Measurements from ENCODE around the gene GIMAP1.

GIMAP1 gene

GRCh38 chr7:150745876-150746275, 29.5 kb downstream of the GIMAP1 start:
- no peak for DNase-seq (ENCODE audit: low read depth)
- no peak overlapping the region for H3K4me3 ChIP-seq (ENCODE audit: low read depth, low read length)
- no peak for TF ChIP-seq CTCF (IDR thresholded peaks at IDR 0.05; ENCODE audit: insufficient read depth, low read depth, low read length, missing control alignments)

GRCh38 chr7:150746921-150747320, 30.5 kb downstream of the GIMAP1 start:
- TF ChIP-seq CTCF (IDR thresholded peaks at IDR 0.05; ENCODE audit: insufficient read depth, low read depth, low read length, missing control alignments), result no peak
- no peak overlapping the region for H3K4me3 ChIP-seq (ENCODE audit: low read depth, low read length)
- DNase-seq (ENCODE audit: low read depth), result no peak

- no peak for TF ChIP-seq CTCF (IDR thresholded peaks at IDR 0.05; ENCODE audit: insufficient read depth, low read depth, low read length, missing control alignments)
- no peak overlapping the region for H3K4me3 ChIP-seq (ENCODE audit: low read depth, low read length)
Observed at GRCh38 chr7:150748376-150748775, 32.0 kb downstream of the GIMAP1 start.

GRCh38 chr7:150751702-150752101, 35.3 kb downstream of the GIMAP1 start:
- no peak for DNase-seq (ENCODE audit: low read depth)
- no peak for TF ChIP-seq CTCF (IDR thresholded peaks at IDR 0.05; ENCODE audit: insufficient read depth, low read depth, low read length, missing control alignments)
- no peak overlapping the region for H3K4me3 ChIP-seq (ENCODE audit: low read depth, low read length)

More at GRCh38 chr7:150748376-150748775, 32.0 kb downstream of the GIMAP1 start:
- no peak for DNase-seq (ENCODE audit: low read depth)

DNA sequence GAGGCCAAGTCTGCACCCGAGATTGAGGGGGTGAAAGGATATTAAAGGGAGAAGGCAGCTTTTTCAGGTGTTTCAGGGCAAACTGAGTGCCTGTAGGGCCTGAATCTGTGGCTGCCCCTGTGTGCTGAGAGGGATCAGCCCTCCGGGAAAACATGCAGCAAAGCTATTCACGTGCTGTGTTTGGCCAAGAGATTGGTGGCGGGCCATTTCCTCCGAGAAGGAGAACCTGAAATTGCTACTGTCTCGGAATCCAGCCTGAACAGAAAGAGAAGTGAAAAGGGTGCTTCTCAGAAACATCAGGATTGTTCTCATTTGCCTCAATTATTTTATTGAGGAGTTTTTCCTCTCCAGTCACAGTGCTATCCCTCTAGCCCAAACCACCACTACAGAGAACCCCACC, 36.8 kb downstream of the GIMAP1 start:
- H3K4me3 ChIP-seq (ENCODE audit: low read depth, low read length), result no peak overlapping the region
- TF ChIP-seq CTCF (IDR thresholded peaks at IDR 0.05; ENCODE audit: insufficient read depth, low read depth, low read length, missing control alignments), result no peak
- no peak for DNase-seq (ENCODE audit: low read depth)

- peak; percentile 67 for DNase-seq (ENCODE audit: low read depth)
- peak; percentile 51 for TF ChIP-seq CTCF (IDR thresholded peaks at IDR 0.05; ENCODE audit: insufficient read depth, low read depth, low read length, missing control alignments)
- no peak overlapping the region for H3K4me3 ChIP-seq (ENCODE audit: low read depth, low read length)
Observed at GRCh38 chr7:150753826-150754603, 37.6 kb downstream of the GIMAP1 start.

DNA sequence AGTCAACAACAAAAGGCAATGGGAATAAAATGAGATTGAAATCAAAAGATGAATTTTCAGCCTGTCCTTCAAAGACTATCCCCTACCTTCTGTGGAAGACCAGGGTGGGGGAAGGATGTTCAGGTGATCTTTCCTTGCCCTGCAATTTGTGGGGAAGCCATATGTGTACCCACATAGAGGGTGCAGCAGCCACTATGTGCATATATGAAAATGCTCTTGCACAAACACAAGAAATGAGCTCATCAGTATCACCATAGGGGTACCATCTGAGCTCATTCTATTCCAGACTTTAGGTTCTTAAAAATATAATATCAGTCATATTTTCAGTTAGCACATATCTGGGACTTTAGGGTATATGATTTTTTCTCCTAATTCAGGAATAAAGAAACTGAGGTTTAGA, 38.5 kb downstream of the GIMAP1 start:
- TF ChIP-seq CTCF (IDR thresholded peaks at IDR 0.05; ENCODE audit: insufficient read depth, low read depth, low read length, missing control alignments), result no peak
- H3K4me3 ChIP-seq (ENCODE audit: low read depth, low read length), result no peak overlapping the region
- DNase-seq (ENCODE audit: low read depth), result no peak
